NCI-H128 (cell line): Measurements from ENCODE around the gene GRM3.

Source experiments
- DNase-seq: peaks from one replicate; lab custom pipeline; 2025; ENCODE audit not compliant: unreplicated experiment; lab: John Stamatoyannopoulos, UW

The GRM3 gene

DNA sequence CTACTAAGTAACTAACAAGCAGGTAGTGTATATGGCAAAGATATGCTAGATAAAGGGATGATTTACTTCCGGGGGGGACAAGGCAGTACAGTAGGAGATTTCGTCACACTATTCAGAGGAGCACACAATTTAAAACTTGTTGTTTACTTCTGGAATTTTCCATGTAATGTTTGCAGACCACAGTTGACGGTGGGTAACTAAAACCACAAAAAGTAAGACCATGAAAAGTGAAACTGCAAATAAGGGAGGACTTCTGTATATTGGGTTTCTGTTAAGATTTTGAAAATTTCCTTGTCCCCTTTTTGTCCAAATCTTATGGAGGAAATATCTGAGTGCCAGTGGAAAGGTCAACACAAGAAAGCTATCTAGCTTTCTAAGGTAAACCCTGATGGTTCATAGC lies 245.8 kb downstream of the GRM3 start:
- no peak for DNase-seq

DNA sequence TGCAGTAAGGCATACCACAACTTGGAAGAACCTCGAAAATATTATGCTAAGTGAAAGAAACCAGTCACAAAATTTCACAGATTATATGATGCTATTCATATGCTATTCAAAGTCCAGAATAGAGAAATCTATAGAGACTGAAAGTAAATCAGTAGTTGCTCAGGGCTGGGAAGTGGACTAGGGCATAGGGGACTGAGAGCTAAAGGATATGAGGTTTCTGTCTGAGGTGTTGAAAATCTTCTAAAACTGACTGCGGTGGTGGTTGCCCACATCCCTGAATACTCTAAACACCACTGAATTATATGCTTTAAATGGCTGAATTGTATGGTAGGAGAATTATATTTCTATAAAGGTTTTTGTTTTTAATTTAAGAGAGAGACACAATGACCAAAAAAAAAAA lies 254.5 kb downstream of the GRM3 start:
- DNase-seq = no peak

DNA sequence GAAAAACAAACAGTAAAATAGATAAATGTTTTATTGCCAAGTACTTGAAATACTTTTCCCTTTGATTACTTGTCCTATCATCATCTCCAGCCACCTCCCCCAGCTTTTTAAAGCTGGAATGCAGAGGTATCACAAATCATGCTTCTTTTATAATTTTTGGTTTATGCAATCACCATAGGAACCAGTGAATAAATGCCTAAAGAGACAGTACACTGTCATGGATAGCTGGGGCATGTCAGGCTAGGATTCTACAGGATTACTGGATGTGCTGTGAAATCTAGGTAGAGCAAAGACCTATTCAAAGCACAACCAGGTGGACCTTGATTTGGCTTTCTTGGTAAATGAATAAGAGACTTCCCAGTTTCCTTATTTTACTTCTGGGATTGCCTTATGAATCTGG lies 257.2 kb downstream of the GRM3 start:
- DNase-seq = no peak

DNA sequence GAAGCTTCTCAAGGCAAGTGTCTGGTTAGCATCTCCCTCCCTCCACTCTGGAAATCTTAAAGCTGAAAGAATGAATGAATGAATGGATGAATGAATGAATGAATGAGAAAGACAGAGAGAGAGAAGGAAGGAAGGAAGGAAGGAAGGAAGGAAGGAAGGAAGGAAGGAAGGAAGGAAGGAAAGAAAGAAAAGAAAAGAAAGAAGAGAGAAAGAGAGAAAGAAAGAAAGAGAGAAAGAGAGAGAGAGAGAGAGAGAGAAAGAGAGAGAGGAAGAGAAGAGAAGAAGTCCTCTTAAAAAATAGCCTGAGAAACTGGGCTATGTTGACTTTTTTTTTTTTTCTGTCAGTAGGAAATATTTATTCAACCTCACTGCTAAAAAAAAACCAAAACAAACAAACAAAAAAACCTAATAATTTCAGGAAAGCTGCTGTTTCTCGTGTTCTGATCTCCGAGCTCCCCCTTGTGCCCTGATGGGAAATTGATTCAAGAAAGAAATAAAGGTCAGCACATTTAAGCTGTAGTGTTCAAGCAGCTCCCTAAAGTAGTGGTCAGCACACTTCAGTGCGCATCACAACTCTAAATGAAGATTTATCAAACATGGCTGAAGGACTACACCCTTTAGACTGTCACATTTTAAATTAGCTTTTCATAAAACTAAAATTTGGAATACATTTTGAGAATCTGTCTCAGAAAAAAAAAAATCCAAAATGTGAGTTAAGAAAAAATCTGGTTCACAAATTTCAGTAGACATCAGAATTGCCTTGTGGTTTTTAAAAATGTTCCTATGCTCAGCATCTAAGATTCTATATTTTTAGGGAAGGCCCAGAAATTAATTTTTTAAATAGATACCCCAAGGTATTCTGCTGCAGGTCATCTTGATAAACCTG lies 261.5 kb downstream of the GRM3 start:
- DNase-seq = no peak

DNA sequence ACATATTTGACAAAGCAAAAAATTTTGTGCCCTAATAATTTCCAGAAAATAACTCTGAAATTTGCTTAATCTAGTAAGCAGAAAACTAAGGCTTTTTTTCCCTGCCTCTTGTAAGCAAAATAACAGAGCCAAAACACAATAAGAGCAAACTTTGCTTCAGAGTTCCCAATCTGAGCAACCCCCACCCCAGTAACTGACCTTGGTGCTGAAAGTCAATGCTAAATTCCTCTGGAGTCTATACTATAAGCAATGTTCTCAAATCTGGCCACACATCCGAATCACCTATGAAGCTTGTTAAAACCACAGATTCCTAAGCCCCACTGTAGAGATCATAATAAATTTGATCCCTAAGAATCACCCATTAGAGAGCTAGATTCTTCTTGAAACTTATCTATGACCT lies 265.2 kb downstream of the GRM3 start:
- DNase-seq = no peak

DNA sequence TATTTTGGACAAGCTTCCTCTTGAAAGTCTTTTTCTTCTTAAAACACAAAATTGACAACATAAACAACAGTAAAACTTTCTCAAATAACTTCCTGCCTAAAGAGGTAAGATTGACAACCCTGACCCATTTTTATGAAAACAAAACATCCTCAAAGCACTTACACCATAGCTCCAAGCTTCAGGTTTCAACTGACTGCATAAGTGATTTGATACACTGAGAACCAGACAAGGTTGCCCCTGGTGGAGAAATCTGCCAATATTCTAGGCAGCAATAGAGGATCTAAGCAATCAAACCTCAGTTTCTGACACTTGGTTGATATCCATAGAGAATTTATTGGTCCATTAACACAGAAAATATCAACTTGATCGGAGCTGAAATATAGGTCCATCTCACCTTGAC lies 267.9 kb downstream of the GRM3 start:
- no peak for DNase-seq

DNA sequence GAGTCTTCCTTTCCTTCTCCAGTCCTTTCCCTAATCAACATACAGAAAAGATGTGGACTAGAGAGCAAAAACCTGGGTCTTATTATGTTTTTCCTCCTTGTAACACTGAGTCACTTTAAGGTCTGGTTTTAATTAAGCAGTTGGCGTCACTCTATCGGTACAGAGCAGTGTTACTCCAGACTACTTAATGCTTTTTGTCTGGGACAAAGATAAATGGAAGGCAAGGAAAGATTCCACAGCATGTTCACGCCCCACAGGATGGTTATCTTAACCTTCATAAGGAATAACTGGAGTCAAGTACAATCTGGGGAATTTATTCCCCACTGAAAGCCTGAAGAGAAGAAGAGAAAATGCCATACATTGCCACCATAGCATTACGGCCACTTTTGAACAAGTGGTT lies 270.0 kb downstream of the GRM3 start:
- DNase-seq = no peak
